Activated gamma-delta T cell (primary cell): ENCODE data around the gene TMEM125.

Experiments
- DNase-seq: peaks from one replicate; lab custom pipeline; 2025; lab: John Stamatoyannopoulos, UW

TMEM125 gene

GRCh38 chr1:43312212-43312623 is 42.4 kb downstream of the TMEM125 start:
- DNase-seq = no peak

GRCh38 chr1:43312663-43313515 is 43.1 kb downstream of the TMEM125 start:
- DNase-seq = no peak

- DNase-seq = no peak
Observed at GRCh38 chr1:43313771-43314170, 44.0 kb downstream of the TMEM125 start.

GRCh38 chr1:43314233-43314632 is 44.5 kb downstream of the TMEM125 start:
- no peak for DNase-seq

- DNase-seq = no peak
Observed at GRCh38 chr1:43315481-43315880, 45.7 kb downstream of the TMEM125 start.

- no peak for DNase-seq
Observed at GRCh38 chr1:43315963-43316737, 46.4 kb downstream of the TMEM125 start.

- no peak for DNase-seq
Observed at GRCh38 chr1:43316738-43317520, 47.1 kb downstream of the TMEM125 start.

- DNase-seq = no peak
Observed at GRCh38 chr1:43317817-43318471, 48.2 kb downstream of the TMEM125 start.

GRCh38 chr1:43318831-43319230 is 49.0 kb downstream of the TMEM125 start:
- DNase-seq = no peak

GRCh38 chr1:43319288-43319687 is 49.5 kb downstream of the TMEM125 start:
- no peak for DNase-seq

GRCh38 chr1:43319766-43320165 is 50.0 kb downstream of the TMEM125 start:
- DNase-seq = no peak

GRCh38 chr1:43321331-43321891 is 51.6 kb downstream of the TMEM125 start:
- DNase-seq = no peak

- no peak for DNase-seq
Observed at GRCh38 chr1:43322506-43322905, 52.7 kb downstream of the TMEM125 start.
